ENCODE results near the gene ILK. TPM values are rescaled to one million over a fixed set of nuclear protein-coding genes. Genes with fewer than 3 reads are reported as not detected.

The ILK gene
- polyA plus RNA-seq, 5 donors, result 144 to 159 (median 154) TPM

GRCh38 chr11:6618117-6619003, 14.8 kb downstream of the ILK start:
- DNase-seq, result peak; percentile 32 to 57

GRCh38 chr11:6619004-6619745, 15.6 kb downstream of the ILK start, which contains the start of gene TPP1:
TSS of gene TPP1 (minus strand) at chr11:6619422. CDS start at chr11:6619400, 22 bp downstream.
- DNase-seq, result peak; percentile 90 to 94

- DNase-seq, result no peak
These were observed 17.1 kb downstream of the ILK start for GRCh38 chr11:6620636-6621035.

GRCh38 chr11:6621711-6622211, 18.2 kb downstream of the ILK start:
- no peak for DNase-seq

GRCh38 chr11:6622261-6623171, 18.9 kb downstream of the ILK start:
- DNase-seq, result no peak

GRCh38 chr11:6623391-6624363, 20.1 kb downstream of the ILK start:
- no peak for DNase-seq

- no peak for DNase-seq
These were observed 21.7 kb downstream of the ILK start for GRCh38 chr11:6625156-6625831.

- no peak for DNase-seq
These were observed 22.4 kb downstream of the ILK start for GRCh38 chr11:6625832-6626420.

- no peak for DNase-seq
These were observed 23.6 kb downstream of the ILK start for GRCh38 chr11:6626971-6627761.

GRCh38 chr11:6627762-6628241, 24.2 kb downstream of the ILK start:
- no peak for DNase-seq

GRCh38 chr11:6628526-6628925, 25.0 kb downstream of the ILK start:
- no peak for DNase-seq

GRCh38 chr11:6629573-6629891, 26.0 kb downstream of the ILK start:
- DNase-seq, result no peak

- no peak for DNase-seq
These were observed 26.5 kb downstream of the ILK start for GRCh38 chr11:6629892-6630631.

GRCh38 chr11:6630632-6631291, 27.2 kb downstream of the ILK start:
- DNase-seq, result no peak

- no peak for DNase-seq
These were observed 27.9 kb downstream of the ILK start for GRCh38 chr11:6631361-6631890.

GRCh38 chr11:6632116-6633073, 28.8 kb downstream of the ILK start:
- DNase-seq, result no peak

Measured in right lung (tissue), 5 donors.